PC-3 (cell line): ENCODE results near the gene ONECUT1.

Experiments
- EZH2 ChIP-seq: fragments of 300-600 bp; sonication (generic); IDR thresholded peaks from one replicate; pipeline ENCODE4 v1.6.1; 2017; ENCODE audit warnings: antibody characterized with exemption, mild to moderate bottlenecking, low read length; ENCODE audit not compliant: unreplicated experiment
- TF ChIP-seq, protein P1 (sequence below): fragments of 300-600 bp; sonication (generic); conservative IDR thresholded peaks from 2 replicates; pipeline ENCODE4 v1.5.1; 2017; ENCODE audit warnings: antibody characterized with exemption, low read depth, mild to moderate bottlenecking, low read length

DNA sequence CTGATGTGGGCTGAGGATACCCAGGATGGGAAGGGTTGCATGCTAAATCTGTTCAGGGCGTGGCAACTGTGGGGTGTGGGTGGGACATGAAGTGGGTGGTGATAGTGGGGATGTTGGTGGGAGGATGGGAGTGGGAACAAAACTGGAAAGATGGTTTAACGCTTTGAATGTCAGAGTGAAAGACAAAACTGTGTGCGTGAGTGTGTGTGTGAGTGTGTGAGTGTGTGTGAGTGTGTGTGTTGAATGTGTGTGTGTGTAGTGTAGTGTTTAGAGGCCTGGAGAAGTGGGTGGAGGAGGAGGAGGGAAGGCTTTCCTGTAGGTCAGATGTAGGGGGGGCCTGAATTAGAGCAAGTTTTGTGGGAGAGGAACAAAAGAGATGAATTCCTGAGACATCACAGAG is 44.2 kb upstream of the ONECUT1 start:
- TF ChIP-seq, protein P1, sequence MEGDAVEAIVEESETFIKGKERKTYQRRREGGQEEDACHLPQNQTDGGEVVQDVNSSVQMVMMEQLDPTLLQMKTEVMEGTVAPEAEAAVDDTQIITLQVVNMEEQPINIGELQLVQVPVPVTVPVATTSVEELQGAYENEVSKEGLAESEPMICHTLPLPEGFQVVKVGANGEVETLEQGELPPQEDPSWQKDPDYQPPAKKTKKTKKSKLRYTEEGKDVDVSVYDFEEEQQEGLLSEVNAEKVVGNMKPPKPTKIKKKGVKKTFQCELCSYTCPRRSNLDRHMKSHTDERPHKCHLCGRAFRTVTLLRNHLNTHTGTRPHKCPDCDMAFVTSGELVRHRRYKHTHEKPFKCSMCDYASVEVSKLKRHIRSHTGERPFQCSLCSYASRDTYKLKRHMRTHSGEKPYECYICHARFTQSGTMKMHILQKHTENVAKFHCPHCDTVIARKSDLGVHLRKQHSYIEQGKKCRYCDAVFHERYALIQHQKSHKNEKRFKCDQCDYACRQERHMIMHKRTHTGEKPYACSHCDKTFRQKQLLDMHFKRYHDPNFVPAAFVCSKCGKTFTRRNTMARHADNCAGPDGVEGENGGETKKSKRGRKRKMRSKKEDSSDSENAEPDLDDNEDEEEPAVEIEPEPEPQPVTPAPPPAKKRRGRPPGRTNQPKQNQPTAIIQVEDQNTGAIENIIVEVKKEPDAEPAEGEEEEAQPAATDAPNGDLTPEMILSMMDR, result no peak
- TF ChIP-seq EZH2, result no peak
